CD4-positive, alpha-beta T cell (primary cell): ENCODE measurements around the gene TK1. TPM values are rescaled to one million over a fixed set of nuclear protein-coding genes. Genes with fewer than 3 reads are reported as not detected.

ENCODE experiments used
- ATAC-seq: fragments of 200-7000 bp; cut with Tn5 transposase; one replicate; pipeline ENCODE4 v1.10.0; 2022; ENCODE audit warnings: mild to moderate bottlenecking; ENCODE audit not compliant: poor library complexity
- CTCF ChIA-PET: fragments of 350-600 bp; sonication (Branson Sonifier 250); formaldehyde crosslinking; loops from one replicate; lab custom pipeline; 2021; ENCODE audit warnings: antibody characterized with exemption, inconsistent platforms; lab: Charles Lee
- POLR2A ChIA-PET: fragments of 350-600 bp; sonication (Branson Sonifier 250); formaldehyde crosslinking; loops from one replicate; lab custom pipeline; 2021; ENCODE audit warnings: antibody characterized with exemption, inconsistent platforms; lab: Charles Lee
- DNase-seq, 14 experiments: peaks; one replicate each; pipeline ENCODE4 v3.0.0-alpha.2; 2013 to 2020; ENCODE audit warnings: mixed read lengths in 2 of 14
- H3K27ac ChIP-seq, 2 donors: one replicate each; pipeline versions ENCODE4 v1.5.1 to v1.7.0; 2013; ENCODE audit warnings: low read length in 2 of 2, low read depth in 1 of 2, mild to moderate bottlenecking in 1 of 2
- H3K27me3 ChIP-seq, 2 experiments: 1 replicate in 1 of 2; 2 replicates in 1 of 2; pipeline versions ENCODE4 v1.6.1 to v1.7.0; 2013; ENCODE audit warnings: low read length in 2 of 2, control low read depth in 1 of 2, mild to moderate bottlenecking in 1 of 2, moderate library complexity in 1 of 2; ENCODE audit not compliant: insufficient read depth in 2 of 2, control insufficient read depth in 1 of 2
- H3K36me3 ChIP-seq: one replicate; pipeline ENCODE4 v1.6.1; 2013; ENCODE audit warnings: low read length, control low read depth; ENCODE audit not compliant: insufficient read depth
- H3K4me1 ChIP-seq: one replicate; pipeline ENCODE4 v1.6.1; 2013; ENCODE audit warnings: low read length, control low read depth; ENCODE audit not compliant: insufficient read depth
- H3K4me3 ChIP-seq: one replicate; pipeline ENCODE4 v1.5.1; 2013; ENCODE audit warnings: mild to moderate bottlenecking, low read length, moderate library complexity
- H3K9me3 ChIP-seq, 2 experiments: 1 replicate in 1 of 2; 2 replicates in 1 of 2; pipeline versions ENCODE4 v1.6.1 to v1.7.0; 2013; ENCODE audit warnings: low read length in 2 of 2, mild to moderate bottlenecking in 2 of 2, control low read depth in 1 of 2, moderate library complexity in 1 of 2; ENCODE audit not compliant: control insufficient read depth in 1 of 2, insufficient read depth in 1 of 2
- H3K27ac Mint-ChIP-seq: one replicate; pipeline ENCODE4 v1.8.0; 2020; ENCODE audit warnings: mixed read lengths
- H3K27me3 Mint-ChIP-seq: one replicate; pipeline ENCODE4 v1.8.0; 2021; ENCODE audit warnings: mixed read lengths
- H3K36me3 Mint-ChIP-seq: one replicate; pipeline ENCODE4 v1.8.0; 2021; ENCODE audit warnings: low read depth, mixed read lengths
- H3K4me1 Mint-ChIP-seq: one replicate; pipeline ENCODE4 v1.8.0; 2021; ENCODE audit warnings: low read depth, mixed read lengths
- H3K4me3 Mint-ChIP-seq: one replicate; pipeline ENCODE4 v1.8.0; 2020; ENCODE audit warnings: mild to moderate bottlenecking, mixed read lengths
- H3K9me3 Mint-ChIP-seq: one replicate; pipeline ENCODE4 v1.8.0; 2020; ENCODE audit warnings: mixed read lengths
- intact Hi-C, 2 experiments: fragments of 100-400 bp; cut with DNase I in 1 of 2; cut with micrococcal nuclease in 1 of 2; formaldehyde crosslinking; loops; one replicate each; pipeline versions ENCODE4 v1.15.1 to v1.9.0; 2023 to 2025; cut with DNase I, micrococcal nuclease
- total RNA-seq, 174 experiments: library from RNA in 2 of 174; stranded (reverse) in 2 of 174; gene quantifications; one replicate each; pipeline ENCODE4 v1.2.3 and lab custom pipeline; 2021 to 2026
- TF ChIP-seq, protein P1 (sequence below): fragments of 200-600 bp; IDR thresholded peaks from one replicate; pipeline ENCODE4 v1.8.0; 2022; ENCODE audit warnings: antibody characterized with exemption, mild to moderate bottlenecking

The TK1 gene
- total RNA-seq, 2 experiments from 2014 or later = 0.78 to 0.88 TPM

GRCh38 chr17:78146881-78147280, 40.0 kb downstream of the TK1 start:
- H3K27ac ChIP-seq = peak overlapping the region in 1 of 2 donors; percentile 23
- no peaks in the 10 kb centered on the region for H3K9me3 ChIP-seq
- peaks cover 55% of the 10 kb centered on the region for H3K4me1 ChIP-seq
- H3K4me3 ChIP-seq = no peak overlapping the region
- Mint-ChIP-seq H3K4me1 (peaks cover 31% of the 10 kb centered on the region), H3K27me3 (no peaks in the 10 kb centered on the region), H3K9me3 (no peaks in the 10 kb centered on the region), H3K27ac (peak overlapping the region; percentile 80), H3K4me3 (no peak overlapping the region), H3K36me3 (peaks cover 10% of the 10 kb centered on the region)
- peaks cover 10% of the 10 kb centered on the region for H3K36me3 ChIP-seq
- TF ChIP-seq, protein P1, sequence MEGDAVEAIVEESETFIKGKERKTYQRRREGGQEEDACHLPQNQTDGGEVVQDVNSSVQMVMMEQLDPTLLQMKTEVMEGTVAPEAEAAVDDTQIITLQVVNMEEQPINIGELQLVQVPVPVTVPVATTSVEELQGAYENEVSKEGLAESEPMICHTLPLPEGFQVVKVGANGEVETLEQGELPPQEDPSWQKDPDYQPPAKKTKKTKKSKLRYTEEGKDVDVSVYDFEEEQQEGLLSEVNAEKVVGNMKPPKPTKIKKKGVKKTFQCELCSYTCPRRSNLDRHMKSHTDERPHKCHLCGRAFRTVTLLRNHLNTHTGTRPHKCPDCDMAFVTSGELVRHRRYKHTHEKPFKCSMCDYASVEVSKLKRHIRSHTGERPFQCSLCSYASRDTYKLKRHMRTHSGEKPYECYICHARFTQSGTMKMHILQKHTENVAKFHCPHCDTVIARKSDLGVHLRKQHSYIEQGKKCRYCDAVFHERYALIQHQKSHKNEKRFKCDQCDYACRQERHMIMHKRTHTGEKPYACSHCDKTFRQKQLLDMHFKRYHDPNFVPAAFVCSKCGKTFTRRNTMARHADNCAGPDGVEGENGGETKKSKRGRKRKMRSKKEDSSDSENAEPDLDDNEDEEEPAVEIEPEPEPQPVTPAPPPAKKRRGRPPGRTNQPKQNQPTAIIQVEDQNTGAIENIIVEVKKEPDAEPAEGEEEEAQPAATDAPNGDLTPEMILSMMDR = no peak
- H3K27me3 ChIP-seq = no peaks in the 10 kb centered on the region
- intact Hi-C loops = loop anchor here in 1 of 2 experiments (5.0 kb wide), 1 partner anchor 35 kb away; no protein-coding TSS in a partner anchor
- ChIA-PET CTCF (no interaction called here), POLR2A (interaction anchor here (1.5 kb wide), 1 partner anchor 11 kb away, joined by 3 read pairs; no protein-coding TSS in a partner anchor)
- DNase-seq = no peak
- no peak for ATAC-seq

DNA sequence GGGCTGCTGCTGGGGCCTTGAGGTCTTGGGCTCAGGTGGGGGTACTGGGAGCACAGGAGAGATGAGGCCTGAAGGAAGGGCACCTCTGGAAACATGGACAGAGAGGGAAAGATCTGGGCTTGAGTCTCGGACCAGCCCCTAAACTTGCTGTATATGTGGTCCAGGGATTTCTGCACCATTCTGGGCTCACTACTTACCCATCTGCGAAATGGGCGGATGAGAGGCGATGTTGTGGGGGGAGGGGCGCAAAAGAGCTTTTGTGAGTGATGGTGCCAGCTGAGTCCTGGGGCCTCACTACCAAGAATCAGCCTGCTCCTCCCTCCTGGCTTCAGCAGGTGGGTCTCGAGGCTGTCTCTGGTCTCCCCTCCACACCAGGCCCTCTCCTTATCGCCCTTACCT, 40.4 kb downstream of the TK1 start:
- DNase-seq (no peak), ATAC-seq (no peak)
- Histone ChIP-seq H3K27ac (no peak overlapping the region), H3K27me3 (no peaks in the 10 kb centered on the region), H3K4me1 (peaks cover 59% of the 10 kb centered on the region), H3K9me3 (no peaks in the 10 kb centered on the region), H3K4me3 (no peak overlapping the region), H3K36me3 (peaks cover 14% of the 10 kb centered on the region)
- no peak overlapping the region for H3K4me3 Mint-ChIP-seq
- TF ChIP-seq, protein P1 = no peak
- peak overlapping the region; percentile 80 for H3K27ac Mint-ChIP-seq
- H3K36me3 Mint-ChIP-seq = peaks cover 14% of the 10 kb centered on the region
- H3K4me1 Mint-ChIP-seq = peaks cover 32% of the 10 kb centered on the region
- intact Hi-C loops = loop anchor here in 1 of 2 experiments (5.0 kb wide), 1 partner anchor 34 kb away; no protein-coding TSS in a partner anchor
- no peaks in the 10 kb centered on the region for H3K27me3 Mint-ChIP-seq
- H3K9me3 Mint-ChIP-seq = no peaks in the 10 kb centered on the region
- CTCF ChIA-PET = no interaction called here
- POLR2A ChIA-PET = no interaction called here

DNA sequence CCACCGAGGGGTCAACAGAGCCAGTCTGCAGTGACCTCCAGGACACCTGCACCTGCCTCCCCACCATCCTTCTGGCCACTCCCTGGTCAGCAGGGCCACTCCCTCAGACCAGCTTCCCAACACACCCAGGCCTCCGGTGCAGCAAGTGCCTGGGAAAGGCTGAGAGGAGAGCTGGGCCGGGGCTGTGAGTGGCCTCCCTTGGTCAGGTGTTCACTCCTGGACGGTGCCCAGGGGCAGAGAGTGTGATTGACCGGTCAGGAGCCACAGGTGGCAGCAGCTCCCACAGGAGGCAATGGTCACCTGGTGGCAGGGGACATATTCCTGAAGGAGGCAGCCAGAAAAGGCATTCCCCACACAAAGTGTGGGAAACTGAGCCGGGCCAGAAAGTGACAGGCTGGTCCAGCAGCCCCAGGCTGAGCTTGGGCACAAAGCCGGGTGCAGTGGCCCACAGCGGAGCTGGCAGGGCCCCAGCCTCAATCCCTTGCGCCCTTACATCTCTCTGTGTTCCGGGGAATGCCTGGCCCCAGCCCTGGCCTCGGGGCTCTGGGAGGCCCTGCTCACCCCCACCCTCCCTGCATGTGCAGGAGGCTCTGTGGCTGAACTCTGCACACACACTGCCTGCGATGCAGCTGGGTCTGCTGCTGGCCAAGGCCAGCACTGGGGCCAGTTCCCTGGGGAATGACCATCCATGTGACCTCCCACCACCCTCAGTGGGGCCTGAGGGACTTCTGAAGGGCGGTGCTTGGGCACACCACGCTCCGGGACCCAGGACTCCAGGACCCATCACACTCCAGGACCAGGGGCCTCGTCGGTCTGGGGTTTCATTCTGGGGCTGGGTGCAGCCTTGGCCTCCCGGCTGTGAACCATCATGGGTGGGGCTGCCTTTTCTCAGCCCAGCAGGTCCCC, 41.9 kb downstream of the TK1 start:
- Histone ChIP-seq H3K4me1 (peaks cover 74% of the 10 kb centered on the region), H3K27me3 (no peaks in the 10 kb centered on the region), H3K9me3 (no peaks in the 10 kb centered on the region), H3K4me3 (no peak overlapping the region), H3K36me3 (peaks cover 24% of the 10 kb centered on the region), H3K27ac (no peak overlapping the region)
- no peak for ATAC-seq
- no peaks in the 10 kb centered on the region for H3K9me3 Mint-ChIP-seq
- intact Hi-C loops = loop anchor here in 1 of 2 experiments (5.0 kb wide), 2 partner anchors 33 to 42 kb away; partner anchors contain the start of genes AFMID and TK1
- H3K4me3 Mint-ChIP-seq = no peak overlapping the region
- CTCF ChIA-PET = interaction anchor here (1.0 kb wide), 2 partner anchors 10 to 32 kb away, joined by 3 read pairs; no protein-coding TSS in a partner anchor
- H3K27ac Mint-ChIP-seq = no peak overlapping the region
- POLR2A ChIA-PET = interaction anchor here (1.0 to 16.9 kb wide), 6 partner anchors 10 to 32 kb away, joined by 3 to 766 read pairs (median 8); partner anchors contain the start of genes TMC6 and TMC8
- peaks cover 23% of the 10 kb centered on the region for H3K36me3 Mint-ChIP-seq
- DNase-seq = no peak
- TF ChIP-seq, protein P1 = no peak
- peaks cover 43% of the 10 kb centered on the region for H3K4me1 Mint-ChIP-seq
- H3K27me3 Mint-ChIP-seq = no peaks in the 10 kb centered on the region
